GM21367 (cell line): ENCODE results near the gene OGFOD1.

Experiments used
- ATAC-seq: cut with Tn5 transposase; IDR thresholded peaks from one replicate; pipeline ENCODE4 v1.9.1; 2021; ENCODE audit not compliant: unreplicated experiment

OGFOD1 gene

DNA sequence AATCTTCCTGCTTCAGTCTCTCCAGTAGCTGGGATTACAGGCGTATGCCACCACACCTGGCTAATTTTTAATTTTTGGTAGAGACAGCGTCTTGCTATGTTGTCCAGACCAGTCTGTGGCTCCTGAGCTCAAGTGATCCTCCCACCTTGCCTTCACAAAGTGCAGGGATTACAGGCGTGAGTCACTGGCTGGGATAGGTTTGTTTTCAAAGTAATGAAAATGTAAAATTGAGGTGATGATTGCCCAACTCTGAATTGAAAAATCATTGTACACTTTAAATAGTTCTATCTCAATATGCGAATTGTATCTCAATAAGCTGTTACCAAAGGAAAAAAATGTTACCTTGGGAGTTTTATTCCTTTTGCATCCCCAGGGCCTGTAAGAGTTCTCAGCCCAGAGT is 24.8 kb upstream of the OGFOD1 start:
- no peak for ATAC-seq

DNA sequence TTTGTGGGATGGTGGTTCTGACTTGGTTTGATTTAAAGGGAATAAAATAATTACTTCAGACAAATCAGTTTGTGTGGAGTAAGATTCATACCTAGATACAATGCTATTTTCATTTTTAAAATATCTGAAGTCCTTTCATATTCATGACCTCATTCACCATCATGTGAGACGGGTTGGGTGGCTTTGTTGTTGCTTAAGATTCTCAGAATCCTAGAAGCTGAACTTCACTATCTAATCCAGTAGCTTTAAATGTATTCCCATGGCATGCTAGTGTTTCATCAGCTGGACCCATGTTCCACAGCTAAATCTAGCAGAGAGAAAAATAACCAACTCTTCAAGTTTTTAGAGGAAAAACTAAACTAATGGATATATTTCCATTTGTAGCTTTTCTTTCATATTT is 23.3 kb upstream of the OGFOD1 start:
- no peak for ATAC-seq

DNA sequence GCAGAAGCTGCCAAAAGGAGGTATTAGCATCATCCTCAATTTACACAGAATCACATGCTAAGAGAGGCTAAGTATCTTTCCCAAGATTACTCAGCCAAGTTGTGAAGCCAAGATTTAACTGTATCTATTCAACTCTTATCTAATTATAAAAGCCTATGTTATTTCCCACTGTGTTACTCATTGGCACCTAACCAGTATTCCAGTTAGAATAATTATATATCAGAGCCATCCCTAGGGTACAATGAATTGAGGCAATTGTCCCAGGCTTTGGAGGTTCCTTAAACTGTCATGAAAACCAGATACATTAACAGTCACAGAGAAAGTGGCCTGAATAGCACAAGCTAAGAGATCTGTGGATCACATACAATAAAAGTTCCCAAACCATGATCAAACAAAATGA is 15.1 kb upstream of the OGFOD1 start:
- no peak for ATAC-seq

DNA sequence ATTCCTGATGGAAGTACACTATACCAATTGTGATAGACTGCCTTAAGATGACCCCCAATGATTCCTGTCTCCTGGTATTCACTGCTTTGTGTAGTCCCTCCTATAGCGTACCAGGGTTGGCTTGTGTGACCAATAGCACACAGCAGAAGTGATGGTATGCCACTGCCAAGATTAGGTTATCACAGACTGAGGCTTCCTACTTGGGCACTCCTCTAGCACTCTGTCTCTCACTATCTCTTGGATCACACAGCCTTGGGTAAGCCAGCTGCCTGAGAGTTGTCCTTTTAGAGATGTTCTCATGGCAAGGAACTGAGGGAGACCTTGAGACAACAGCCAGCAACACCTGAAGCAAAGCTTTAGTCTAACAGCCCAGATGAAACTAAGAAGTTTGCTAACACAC is 13.3 kb upstream of the OGFOD1 start:
- ATAC-seq: no peak

DNA sequence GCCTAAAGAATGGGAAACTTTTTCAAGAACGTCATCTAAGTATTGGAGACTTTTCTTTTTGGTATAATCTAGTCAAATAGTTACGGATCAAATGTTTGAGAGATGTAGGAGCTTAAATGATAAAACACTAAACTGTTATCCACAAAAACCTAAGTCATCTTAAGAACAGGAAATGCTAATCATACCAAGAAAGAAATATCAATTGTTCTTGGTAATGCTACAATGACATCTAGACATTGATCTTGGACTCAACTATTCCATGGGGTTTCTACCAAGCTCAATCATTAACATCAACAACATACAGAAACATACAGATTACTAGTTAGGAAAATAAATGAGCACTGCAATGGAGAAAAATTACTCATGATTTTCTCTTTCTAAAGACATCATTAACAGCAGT is 4.1 kb upstream of the OGFOD1 start:
- ATAC-seq: no peak

DNA sequence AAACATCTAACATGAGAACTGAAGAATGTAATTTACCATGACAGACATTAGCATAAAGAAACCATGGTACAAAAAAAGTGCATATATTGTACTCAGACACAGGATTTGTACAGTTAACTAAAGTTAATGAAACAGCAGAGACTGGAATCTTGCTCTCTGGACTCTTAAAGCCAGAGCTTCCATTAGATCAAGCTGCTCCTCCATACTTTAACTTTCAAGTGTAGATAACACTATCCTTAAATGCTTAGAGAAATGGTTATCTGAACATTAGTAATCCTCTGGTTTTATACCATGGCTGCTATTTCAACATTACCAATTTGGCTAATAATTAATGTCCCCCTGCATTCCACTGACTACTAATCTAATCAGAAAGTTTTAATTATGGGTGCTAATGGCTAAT is 3.3 kb upstream of the OGFOD1 start:
- no peak for ATAC-seq

DNA sequence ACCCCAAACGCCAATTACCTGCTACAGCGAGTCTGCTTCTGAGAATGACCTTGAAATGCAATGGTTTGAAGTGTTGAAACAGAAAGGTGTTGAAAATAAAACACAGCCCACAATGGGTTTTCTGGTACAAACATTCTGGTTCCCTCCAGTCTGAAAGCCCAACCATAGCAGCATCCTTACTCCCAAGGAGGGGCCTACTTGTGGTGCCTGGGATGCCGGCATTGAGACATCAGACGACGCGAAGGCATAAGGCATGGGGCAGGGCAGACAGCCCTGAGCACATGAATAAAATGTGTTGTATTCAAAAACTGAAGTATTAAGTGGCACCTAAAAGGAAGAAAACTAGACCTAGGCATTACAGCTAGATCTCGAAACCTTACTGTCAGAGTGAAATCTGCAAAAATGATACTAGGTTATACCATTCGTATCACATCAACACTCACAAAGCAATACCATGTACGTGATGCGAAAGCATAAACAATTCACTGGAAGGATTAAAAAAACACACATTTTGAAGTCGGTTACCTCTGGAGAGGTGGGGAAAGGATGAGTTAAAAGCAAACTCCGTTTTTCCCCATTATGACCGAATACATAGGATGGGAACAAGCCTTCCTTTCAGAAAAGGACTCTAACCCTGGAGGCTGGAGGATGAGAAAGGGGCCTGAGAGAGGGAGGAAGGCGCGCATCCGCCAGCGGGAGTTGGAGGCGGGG is 924 bp upstream of the OGFOD1 start:
- ATAC-seq: no peak

DNA sequence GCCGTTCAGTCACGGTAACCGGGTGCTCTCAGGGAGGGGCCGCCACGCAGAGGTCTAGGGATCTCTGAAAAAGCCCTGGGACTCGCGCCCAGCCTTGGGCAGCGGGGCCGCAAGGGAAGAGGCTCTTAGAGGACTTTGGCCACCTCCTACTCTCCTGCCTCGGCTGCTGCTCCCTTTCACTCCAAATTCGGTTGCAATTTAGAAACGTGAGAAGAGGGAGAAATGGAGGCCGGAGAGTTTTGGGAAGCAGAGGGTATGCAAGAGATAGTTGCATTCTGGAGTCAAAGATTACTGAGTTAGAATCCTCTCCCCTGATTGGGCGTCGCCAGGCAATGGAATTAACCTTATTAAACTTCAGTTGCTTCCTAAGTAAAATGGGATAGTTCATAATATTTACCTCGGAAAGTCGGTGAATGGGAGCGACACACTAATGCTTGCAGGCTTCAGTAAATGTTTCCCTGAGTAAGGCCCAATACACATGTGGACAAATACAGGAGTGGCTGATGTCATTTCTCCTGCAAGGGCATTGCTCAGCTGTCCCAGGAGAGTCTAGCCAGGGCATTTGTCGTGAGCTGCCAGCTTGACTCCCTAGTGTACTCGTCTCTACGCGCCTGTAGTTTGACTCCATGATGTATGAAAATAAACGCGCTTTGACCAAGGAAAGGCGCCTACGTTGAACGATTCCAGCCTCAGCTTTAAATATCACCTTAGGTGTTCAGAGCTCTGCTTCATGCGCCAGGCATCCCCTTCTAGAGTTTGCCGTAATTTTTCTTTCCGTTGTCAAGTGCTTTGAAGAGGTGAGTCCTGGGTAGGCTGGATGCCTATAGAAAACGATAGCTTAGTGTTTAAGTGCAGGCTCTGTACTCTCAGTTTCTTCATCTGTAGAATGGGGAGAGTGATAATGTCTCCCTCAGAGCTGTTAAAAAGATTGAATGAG is 667 bp downstream of the OGFOD1 start:
- peak; percentile 30 for ATAC-seq

DNA sequence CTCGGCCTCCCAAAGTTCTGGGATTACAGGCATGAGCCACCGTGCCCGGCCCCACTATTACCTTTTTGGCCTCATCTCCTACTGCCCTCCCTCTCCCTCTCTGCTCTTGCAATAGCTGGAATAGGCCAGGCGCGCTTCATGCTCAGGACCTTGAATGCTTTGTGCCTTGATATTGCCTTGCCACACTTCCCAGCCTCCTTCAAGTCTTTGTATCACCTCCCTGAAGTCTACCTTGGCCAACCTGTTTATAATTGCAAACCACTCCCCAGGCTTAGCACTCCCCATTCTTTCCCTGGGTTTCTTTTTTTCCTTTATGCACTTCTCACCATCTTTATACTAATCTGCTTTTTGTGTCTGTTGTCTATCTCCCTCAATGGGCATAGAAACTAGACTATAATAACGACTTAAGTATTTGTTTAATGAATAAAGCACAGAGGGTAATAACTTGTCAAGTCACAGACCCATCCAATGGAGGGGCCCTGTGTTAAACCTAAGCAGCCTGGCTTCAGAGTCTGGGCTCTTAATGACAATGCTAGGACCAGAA is 6.6 kb downstream of the OGFOD1 start:
- ATAC-seq: no peak

DNA sequence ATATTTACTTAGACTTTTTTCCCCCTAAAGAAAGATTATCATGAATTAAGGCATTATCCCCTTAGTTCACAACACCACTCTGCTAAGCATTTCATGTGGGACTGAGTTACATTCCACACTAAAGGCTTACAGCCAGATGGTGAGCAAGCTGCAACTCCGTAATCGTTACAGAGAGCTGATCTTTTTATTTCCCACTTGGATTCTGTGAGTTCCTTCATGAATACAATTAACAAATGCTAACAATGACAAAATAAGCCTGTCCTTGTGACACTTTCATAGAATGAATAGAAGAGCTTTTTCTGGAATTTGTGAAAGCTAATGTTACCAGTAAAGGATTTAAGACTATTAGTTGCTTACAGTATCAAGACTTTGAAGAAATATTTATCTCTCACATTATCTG is 8.7 kb downstream of the OGFOD1 start:
- ATAC-seq: no peak

DNA sequence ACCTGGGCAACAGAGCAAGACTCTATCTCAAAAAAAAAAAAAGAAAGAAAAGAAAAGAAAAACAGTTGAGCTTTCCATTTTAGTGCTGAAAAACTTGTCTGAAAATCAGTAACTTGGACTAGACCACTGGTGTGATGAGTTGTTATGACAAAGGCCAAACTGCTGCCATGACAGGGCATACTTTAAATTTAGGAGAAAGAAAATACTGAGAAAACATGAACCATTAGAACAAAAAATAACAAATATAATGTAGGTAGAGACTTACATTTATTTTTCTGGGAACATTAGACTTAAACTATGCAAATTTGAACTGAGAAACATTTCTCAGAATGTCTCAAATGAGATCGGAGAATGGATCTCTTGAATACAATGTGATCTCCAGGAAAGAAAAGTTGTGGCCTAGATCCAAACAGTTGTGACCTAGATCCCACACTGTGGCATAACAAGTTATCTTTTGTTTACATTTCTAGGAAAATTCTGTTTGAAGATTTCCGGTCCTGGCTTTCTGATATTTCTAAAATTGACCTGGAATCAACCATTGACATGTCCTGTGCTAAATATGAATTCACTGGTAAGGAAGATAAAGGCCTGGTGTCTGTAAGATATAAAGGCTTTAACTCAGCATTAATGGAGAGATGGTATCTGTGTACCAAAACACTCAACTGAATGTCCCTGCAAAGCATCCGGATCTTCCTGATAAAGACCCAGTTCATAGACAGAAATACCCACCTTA is 10.9 kb downstream of the OGFOD1 start:
- ATAC-seq: no peak

DNA sequence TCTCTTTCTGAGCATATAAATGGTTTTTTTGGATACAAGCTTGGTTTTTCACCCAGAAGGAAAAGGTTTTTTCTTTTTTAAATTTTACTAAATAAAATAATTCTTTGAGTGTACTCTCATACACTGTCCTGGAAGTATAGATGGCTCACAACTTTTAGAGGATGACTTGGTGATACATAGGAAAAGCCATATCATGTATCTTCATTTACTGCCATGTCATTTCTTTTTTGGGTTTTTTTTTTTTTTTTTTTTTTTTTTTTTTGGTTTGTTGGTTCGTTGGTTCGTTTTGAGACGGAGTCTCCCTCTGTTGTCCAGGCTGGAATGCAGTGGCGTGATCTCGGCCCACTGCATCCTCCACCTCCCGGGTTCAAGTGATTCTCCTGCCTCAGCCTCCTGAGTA is 11.8 kb downstream of the OGFOD1 start:
- no peak for ATAC-seq

DNA sequence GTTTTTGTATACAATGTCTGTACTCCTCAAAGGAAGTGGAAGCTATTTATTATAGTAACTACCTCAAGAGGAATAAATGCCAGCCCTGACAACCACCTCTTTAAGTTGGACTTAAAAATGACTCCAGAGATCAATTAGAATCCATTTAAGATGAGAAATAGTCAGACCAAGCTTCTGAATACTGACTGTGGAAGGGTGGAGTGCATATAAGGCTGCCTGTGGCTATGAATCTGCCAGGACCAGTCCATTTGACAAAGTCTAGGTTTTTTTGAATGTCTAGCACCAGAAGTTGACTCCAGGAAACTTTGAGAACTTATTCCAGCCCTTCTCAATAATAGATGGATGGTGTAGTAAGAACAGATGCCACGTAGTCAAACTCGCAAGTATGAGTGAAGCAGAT is 15.0 kb downstream of the OGFOD1 start:
- ATAC-seq: no peak

DNA sequence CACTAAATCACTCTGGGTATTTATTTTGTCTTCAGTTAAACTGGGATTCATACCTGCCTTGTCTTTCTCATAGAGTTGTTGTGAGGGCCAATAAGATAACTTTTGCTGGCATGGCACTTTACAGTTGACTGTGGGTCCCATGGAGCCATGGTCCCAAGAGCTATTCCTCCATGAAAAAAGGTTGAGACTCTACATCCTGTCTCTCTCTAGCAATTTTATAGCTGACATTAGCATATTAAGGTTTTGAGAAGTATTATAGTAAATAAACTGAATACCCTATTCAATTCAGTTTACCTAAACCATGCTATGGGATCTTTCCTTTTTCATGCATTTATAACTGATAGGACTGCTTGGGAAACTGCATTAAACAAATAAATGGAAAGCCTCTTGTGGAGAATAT is 17.4 kb downstream of the OGFOD1 start:
- ATAC-seq: no peak

DNA sequence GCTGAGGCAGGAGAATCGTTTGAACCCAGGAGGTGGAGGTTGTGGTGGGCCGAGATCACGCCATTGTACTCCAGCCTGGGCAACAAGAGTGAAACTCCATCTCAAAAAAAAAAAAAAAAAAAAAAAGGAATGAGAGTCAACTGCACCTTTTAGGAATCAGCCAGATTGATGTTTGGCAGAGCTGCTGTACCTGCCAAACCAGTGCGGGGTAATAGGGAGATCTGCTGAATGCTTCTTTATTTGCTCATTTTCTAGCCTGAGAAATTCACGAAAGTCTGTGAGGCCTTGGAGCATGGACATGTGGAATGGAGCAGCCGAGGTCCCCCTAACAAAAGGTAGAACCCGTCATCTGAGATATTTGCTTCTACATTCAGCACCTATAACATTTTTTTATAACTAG is 18.4 kb downstream of the OGFOD1 start:
- ATAC-seq: no peak

DNA sequence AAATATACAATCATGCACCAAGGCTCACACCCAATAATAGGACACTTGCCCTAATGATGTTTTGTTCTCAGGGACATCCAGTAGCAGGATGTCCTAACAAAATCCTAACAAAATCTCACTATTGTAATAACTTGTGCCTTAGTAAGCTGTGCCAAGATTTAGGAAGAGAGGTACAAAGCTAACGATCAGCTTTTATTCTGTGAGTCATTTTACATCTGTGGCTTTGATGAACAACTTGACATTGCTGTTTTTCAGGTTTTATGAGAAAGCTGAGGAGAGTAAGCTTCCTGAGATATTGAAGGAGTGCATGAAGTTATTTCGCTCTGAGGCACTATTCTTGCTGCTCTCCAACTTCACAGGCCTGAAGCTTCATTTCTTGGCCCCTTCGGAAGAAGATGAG is 18.9 kb downstream of the OGFOD1 start:
- no peak for ATAC-seq

DNA sequence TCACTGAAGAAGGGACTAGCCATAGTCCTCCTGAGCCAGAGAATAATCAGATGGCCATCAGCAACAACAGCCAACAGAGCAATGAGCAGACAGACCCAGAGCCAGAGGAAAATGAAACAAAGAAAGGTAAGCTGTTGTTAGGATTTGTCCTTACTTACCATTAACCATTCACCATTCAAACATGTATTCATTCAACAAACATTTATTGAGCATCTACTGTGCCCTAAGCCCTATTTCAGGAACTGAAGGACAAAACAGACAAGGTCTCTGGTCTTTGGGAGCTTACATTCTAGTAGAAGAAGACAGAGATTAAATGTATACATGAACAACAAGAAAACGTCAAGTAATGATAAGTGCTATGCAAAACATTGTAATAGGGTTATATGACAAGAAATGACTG is 19.3 kb downstream of the OGFOD1 start:
- no peak for ATAC-seq

DNA sequence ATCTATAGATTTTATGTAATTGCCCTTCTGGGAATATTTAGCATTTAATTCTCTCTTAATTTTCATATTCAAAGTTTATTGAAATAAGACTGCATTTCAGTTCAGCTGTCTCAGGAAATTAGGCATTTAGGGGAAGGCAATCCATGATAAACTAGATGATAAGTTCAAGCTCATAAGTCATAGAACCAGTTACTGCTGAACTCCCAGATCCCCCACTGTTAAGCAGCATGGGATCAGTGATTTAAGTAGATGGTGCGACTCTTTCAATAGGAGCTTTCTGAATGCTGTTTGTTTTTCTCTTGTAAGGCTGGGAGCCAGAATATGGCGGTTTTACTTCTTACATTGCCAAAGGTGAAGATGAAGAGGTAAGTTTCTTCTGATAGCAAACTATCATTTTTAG is 23.8 kb downstream of the OGFOD1 start:
- no peak for ATAC-seq

DNA sequence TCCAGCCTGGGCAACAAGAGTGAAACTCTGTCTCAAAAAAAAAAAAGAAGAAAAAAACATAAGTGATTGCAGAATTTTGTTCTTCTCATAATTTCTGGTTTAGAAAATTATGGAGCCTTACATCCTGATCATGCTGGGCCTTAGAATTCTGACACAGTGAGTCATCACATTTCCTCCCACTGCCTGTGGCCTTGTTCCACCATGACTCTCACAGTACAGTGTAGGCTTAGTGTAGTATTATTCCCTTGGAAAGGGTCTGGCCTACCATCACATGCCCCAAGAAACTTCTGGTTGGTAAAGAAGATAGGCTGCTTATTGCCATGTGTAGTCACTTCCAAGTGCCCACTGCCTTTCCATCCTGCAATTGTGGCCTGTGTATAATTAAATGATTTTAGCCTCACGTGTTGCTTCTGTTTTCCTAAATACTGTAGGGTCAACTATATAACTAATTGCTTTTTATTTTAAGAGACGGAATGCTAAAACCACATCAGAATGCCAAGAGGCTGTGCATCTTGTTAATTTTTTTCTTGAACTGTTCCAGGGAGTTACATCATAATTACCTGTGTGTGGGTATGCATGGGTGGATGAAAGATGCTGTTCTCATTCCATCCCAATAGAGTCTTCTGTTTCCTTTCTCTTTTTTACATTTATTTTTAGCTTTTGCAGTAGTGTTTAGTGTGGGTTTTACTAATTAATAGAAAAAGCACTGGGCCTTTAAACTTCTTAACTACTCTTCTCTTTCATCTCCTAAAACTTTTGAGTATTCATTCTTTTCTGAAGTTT is 25.9 kb downstream of the OGFOD1 start:
- ATAC-seq: no peak

DNA sequence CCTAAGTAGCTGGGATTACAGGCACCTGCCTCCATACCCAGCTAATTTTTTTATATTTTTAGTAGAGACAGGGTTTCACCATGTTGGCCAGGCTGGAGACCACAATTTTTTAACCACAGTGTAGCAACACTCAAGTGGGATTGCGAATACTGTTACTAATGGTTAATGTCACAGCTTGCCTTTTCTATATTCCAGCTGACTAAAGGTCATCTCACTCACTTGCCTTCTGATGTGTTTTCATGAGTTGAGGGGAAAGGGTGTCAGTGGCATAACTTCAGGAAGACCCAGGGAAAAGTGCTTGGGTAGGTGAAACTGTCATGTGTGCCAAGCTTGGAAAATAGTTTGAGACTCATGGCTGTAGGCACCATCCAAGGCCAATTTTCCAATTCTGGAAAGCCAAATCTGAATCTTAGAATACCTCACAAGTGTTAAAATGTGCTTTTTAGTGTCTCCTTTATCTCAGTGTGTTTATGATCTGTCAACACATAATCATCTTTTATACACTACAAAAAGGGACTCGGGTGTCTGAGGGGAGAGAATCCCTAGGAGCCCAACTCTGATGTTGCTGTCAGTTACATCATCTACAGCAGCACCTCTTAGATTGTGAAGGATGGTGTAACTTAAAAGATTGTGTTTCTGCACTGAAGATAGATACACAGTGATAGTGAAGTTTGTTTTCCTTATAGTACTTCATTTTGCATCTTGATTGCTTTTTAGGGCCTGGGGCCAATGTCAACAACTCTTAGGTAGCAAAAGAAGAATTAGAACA is 27.1 kb downstream of the OGFOD1 start:
- no peak for ATAC-seq
